NCI-H146 treated with DMSO at 0.1 percent for 48 hours (cell line): ENCODE data around the gene ERCC1.

Experiments used
- DNase-seq: peaks from one replicate; lab custom pipeline; 2025; ENCODE audit not compliant: unreplicated experiment; lab: John Stamatoyannopoulos, UW

ERCC1 gene

GRCh38 chr19:45368737-45369340 lies 54.9 kb downstream of the ERCC1 start:
- no peak for DNase-seq

GRCh38 chr19:45368127-45368526 lies 55.6 kb downstream of the ERCC1 start:
- DNase-seq = no peak

- no peak for DNase-seq
Observed at GRCh38 chr19:45364696-45365095, 59.0 kb downstream of the ERCC1 start.

GRCh38 chr19:45363861-45364459 lies 59.8 kb downstream of the ERCC1 start:
- DNase-seq = no peak

GRCh38 chr19:45362291-45362690 lies 61.4 kb downstream of the ERCC1 start:
- no peak for DNase-seq

GRCh38 chr19:45361608-45362007 lies 62.1 kb downstream of the ERCC1 start:
- DNase-seq = no peak

- no peak for DNase-seq
Observed at GRCh38 chr19:45358213-45358792, 65.4 kb downstream of the ERCC1 start.

- no peak for DNase-seq
Observed at GRCh38 chr19:45357445-45357783, 66.3 kb downstream of the ERCC1 start.
